NCI-H2081 (cell line): Measurements from ENCODE around the gene NUCKS1.
A peak's percentile ranks its signal among the peaks of the same experiment; 100 is the strongest.

Source experiments
- DNase-seq, 2 experiments: peaks; one replicate each; lab custom pipeline; 2025; lab: John Stamatoyannopoulos, UW

NUCKS1 gene

GRCh38 chr1:205699416-205699815 is 50.6 kb downstream of the NUCKS1 start:
- no peak for DNase-seq

GRCh38 chr1:205698921-205699320 is 51.1 kb downstream of the NUCKS1 start:
- no peak for DNase-seq

- no peak for DNase-seq
These were observed 56.5 kb downstream of the NUCKS1 start for GRCh38 chr1:205693421-205693991.

GRCh38 chr1:205692423-205692822 is 57.6 kb downstream of the NUCKS1 start:
- DNase-seq = no peak

- DNase-seq = no peak
These were observed 59.7 kb downstream of the NUCKS1 start for GRCh38 chr1:205690122-205690756.

GRCh38 chr1:205689479-205689878 is 60.5 kb downstream of the NUCKS1 start:
- no peak for DNase-seq

- no peak for DNase-seq
These were observed 61.6 kb downstream of the NUCKS1 start for GRCh38 chr1:205688171-205689080.

- DNase-seq = no peak
These were observed 62.7 kb downstream of the NUCKS1 start for GRCh38 chr1:205687242-205687641.

- no peak for DNase-seq
These were observed 68.6 kb downstream of the NUCKS1 start for GRCh38 chr1:205681364-205681763.

- DNase-seq = peak; percentile 62 to 67
These were observed 69.7 kb downstream of the NUCKS1 start, which contains the start of gene SLC45A3 for GRCh38 chr1:205680073-205680851. Gene SLC45A3 (minus strand): TSS chr1:205680509. CDS start chr1:205664656, 15,853 bp downstream.

GRCh38 chr1:205678286-205679111 is 71.5 kb downstream of the NUCKS1 start:
- no peak for DNase-seq

GRCh38 chr1:205677167-205677566 is 72.8 kb downstream of the NUCKS1 start:
- DNase-seq = no peak

- DNase-seq = no peak
These were observed 73.4 kb downstream of the NUCKS1 start for GRCh38 chr1:205676597-205676996.

- DNase-seq = no peak
These were observed 74.0 kb downstream of the NUCKS1 start for GRCh38 chr1:205676002-205676401.

- DNase-seq = no peak
These were observed 74.7 kb downstream of the NUCKS1 start for GRCh38 chr1:205675247-205675646.

- no peak for DNase-seq
These were observed 77.0 kb downstream of the NUCKS1 start for GRCh38 chr1:205672970-205673369.

- no peak for DNase-seq
These were observed 77.5 kb downstream of the NUCKS1 start for GRCh38 chr1:205672395-205672889.

GRCh38 chr1:205670611-205671430 is 79.2 kb downstream of the NUCKS1 start:
- DNase-seq = no peak

GRCh38 chr1:205670150-205670446 is 79.9 kb downstream of the NUCKS1 start:
- DNase-seq = no peak
